RWPE2 (cell line): ENCODE measurements around the gene NAA16.

Experiments used
- ATAC-seq: fragments of 200-7000 bp; cut with Tn5 transposase; 3 replicates; pipeline ENCODE4 v1.9.1; 2021; ENCODE audit warnings: low read depth
- DNase-seq: peaks from one replicate; pipeline ENCODE4 v3.0.0-alpha.2; 2020; ENCODE audit warnings: low spot score
- H3K27ac ChIP-seq: fragments of 450-650 bp; 2 replicates; pipeline ENCODE4 v1.5.1; 2017; ENCODE audit warnings: mild to moderate bottlenecking; ENCODE audit not compliant: poor library complexity, severe bottlenecking
- H3K27me3 ChIP-seq: fragments of 250-450 bp; sonication (Bioruptor Pico); 2 replicates; pipeline ENCODE4 v1.5.1; 2021; ENCODE audit warnings: mild to moderate bottlenecking, moderate library complexity; ENCODE audit not compliant: insufficient read depth, poor library complexity, severe bottlenecking
- H3K36me3 ChIP-seq: fragments of 250-450 bp; sonication (Bioruptor Pico); 2 replicates; pipeline ENCODE4 v1.5.1; 2020; ENCODE audit warnings: low read depth, mild to moderate bottlenecking, moderate library complexity
- H3K4me1 ChIP-seq: fragments of 250-450 bp; sonication (Bioruptor Pico); 2 replicates; pipeline ENCODE4 v1.5.1; 2021; ENCODE audit warnings: mild to moderate bottlenecking, moderate library complexity; ENCODE audit not compliant: insufficient read depth, poor library complexity, severe bottlenecking
- H3K4me3 ChIP-seq: fragments of 250-450 bp; sonication (Bioruptor Pico); 2 replicates; pipeline ENCODE4 v1.5.1; 2021; ENCODE audit warnings: mild to moderate bottlenecking, moderate library complexity; ENCODE audit not compliant: severe bottlenecking
- H3K9me3 ChIP-seq: fragments of 250-450 bp; sonication (Bioruptor Pico); 2 replicates; pipeline ENCODE4 v1.5.1; 2021; ENCODE audit warnings: mild to moderate bottlenecking, moderate library complexity; ENCODE audit not compliant: severe bottlenecking
- TF ChIP-seq, protein P1 (sequence below): fragments of 450-650 bp; IDR thresholded peaks from one replicate; pipeline ENCODE4 v1.5.1; 2017; ENCODE audit warnings: mild to moderate bottlenecking, moderate library complexity; ENCODE audit not compliant: poor library complexity, severe bottlenecking

The NAA16 gene

DNA sequence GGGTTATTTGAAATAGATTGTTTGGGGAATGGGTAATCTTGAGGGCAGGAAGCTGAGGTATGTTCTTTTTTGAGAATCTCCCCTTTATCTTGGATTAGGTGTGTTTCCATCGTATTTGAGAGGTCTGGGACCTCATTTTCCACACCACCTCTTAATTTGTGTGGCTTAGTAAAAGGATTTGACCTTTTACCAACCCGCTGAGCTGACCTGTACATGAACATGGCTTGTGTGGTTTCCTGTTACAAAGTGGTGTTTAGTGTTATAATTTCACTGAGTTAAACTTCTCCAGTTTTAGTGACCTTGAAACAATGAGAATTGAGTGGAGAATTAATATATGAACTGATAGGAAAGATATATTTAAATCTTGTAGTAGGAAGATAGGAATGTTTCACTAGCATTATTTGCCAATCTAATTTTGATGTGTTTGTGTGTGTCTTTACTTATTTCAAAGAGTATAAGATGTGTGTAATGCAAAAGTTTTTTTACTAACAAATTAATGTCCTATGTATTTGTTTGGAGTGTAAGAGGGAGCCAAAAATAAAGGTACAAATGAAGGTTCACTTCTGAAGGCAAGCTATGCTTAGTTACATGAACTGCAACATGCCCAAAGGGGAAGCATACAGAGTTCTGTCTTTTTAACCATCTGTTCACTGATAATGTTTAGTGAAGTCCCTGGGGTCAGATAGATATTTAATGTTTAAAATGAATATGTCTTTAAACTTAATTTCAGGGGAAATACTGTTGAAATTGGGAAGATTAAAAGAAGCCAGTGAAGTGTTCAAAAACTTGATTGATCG, 17.1 kb downstream of the NAA16 start:
- no peak for DNase-seq
- no peak overlapping the region for H3K27ac ChIP-seq
- no peak overlapping the region for H3K4me3 ChIP-seq
- ATAC-seq, result no peak
- TF ChIP-seq, protein P1, sequence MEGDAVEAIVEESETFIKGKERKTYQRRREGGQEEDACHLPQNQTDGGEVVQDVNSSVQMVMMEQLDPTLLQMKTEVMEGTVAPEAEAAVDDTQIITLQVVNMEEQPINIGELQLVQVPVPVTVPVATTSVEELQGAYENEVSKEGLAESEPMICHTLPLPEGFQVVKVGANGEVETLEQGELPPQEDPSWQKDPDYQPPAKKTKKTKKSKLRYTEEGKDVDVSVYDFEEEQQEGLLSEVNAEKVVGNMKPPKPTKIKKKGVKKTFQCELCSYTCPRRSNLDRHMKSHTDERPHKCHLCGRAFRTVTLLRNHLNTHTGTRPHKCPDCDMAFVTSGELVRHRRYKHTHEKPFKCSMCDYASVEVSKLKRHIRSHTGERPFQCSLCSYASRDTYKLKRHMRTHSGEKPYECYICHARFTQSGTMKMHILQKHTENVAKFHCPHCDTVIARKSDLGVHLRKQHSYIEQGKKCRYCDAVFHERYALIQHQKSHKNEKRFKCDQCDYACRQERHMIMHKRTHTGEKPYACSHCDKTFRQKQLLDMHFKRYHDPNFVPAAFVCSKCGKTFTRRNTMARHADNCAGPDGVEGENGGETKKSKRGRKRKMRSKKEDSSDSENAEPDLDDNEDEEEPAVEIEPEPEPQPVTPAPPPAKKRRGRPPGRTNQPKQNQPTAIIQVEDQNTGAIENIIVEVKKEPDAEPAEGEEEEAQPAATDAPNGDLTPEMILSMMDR, result no peak
- H3K36me3 ChIP-seq, result peaks cover 73% of the 10 kb centered on the region
- H3K9me3 ChIP-seq, result no peaks in the 10 kb centered on the region
- H3K27me3 ChIP-seq, result no peaks in the 10 kb centered on the region
- no peaks in the 10 kb centered on the region for H3K4me1 ChIP-seq

DNA sequence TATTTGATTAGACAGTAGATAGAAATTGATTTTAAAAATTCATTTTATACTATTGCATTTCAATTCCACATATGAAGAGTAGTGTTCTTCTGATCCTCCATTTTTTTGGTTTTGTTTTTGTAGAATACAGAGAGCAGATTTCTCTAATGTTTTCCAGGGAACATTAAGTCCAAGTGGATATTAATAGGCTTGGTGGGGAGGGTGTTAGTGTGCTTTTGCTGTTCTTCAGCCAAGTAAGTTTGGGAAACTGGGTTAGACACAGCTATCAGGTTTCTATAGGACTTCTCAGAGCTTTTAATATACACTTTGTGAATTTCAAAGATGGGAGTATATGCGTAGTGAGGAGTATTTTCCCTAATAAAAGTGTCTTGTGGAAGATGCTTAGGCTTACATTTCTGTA, 21.8 kb downstream of the NAA16 start:
- TF ChIP-seq, protein P1, result no peak
- H3K9me3 ChIP-seq, result no peaks in the 10 kb centered on the region
- H3K36me3 ChIP-seq, result peaks cover 68% of the 10 kb centered on the region
- H3K4me1 ChIP-seq, result no peaks in the 10 kb centered on the region
- H3K27ac ChIP-seq, result no peak overlapping the region
- no peak for ATAC-seq
- no peaks in the 10 kb centered on the region for H3K27me3 ChIP-seq
- DNase-seq, result no peak
- no peak overlapping the region for H3K4me3 ChIP-seq

DNA sequence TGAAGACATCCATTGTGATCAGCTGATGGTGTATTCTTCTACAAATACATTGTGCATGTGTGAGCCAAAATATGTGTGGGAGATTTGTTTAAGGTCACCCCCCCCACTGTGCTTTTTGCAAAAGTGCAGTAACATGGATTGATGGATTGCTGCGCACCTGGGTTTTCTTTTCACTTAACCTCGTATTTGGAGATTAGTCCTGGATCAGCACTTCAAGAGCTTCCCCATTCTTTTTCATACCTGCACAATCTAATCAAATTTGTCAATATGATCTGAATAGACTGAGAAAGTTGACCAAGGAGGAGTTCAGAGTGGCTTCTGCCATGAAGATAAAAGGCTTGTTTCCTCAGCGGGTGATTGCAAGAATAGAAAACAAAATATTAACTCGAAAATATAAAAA, 23.7 kb downstream of the NAA16 start:
- peaks cover 69% of the 10 kb centered on the region for H3K36me3 ChIP-seq

DNA sequence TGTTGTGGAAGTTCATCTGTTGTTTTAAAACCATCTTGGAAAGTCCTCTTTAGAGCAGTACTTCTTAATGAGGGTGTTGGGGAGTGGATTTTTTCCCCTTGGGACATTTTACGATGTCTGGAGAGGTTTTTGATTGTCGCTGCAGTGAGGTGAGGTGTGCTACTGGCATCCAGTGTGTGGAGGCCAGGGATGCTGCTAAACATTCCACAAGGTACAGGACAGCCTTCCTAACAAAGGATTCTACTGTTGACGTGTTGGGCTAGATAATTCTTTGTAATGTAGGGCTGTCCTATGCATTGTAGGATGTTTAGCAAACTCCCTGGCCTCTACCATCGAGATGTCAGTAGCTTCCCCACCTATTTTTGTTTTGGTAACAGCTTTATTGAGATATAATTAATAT, 33.3 kb downstream of the NAA16 start:
- no peaks in the 10 kb centered on the region for H3K4me1 ChIP-seq
- no peaks in the 10 kb centered on the region for H3K27me3 ChIP-seq
- TF ChIP-seq, protein P1, result no peak
- H3K9me3 ChIP-seq, result no peaks in the 10 kb centered on the region
- no peak overlapping the region for H3K27ac ChIP-seq
- DNase-seq (no peak), ATAC-seq (no peak)
- peaks cover 11% of the 10 kb centered on the region for H3K36me3 ChIP-seq
- H3K4me3 ChIP-seq, result no peak overlapping the region

More for the DNA sequence above, 23.7 kb downstream of the NAA16 start:
- no peaks in the 10 kb centered on the region for H3K27me3 ChIP-seq
- H3K27ac ChIP-seq, result no peak overlapping the region
- ATAC-seq, result no peak
- no peak for DNase-seq
- H3K9me3 ChIP-seq, result no peaks in the 10 kb centered on the region
- H3K4me1 ChIP-seq, result no peaks in the 10 kb centered on the region
- TF ChIP-seq, protein P1, result no peak
- H3K4me3 ChIP-seq, result no peak overlapping the region
